Activated naive CD8-positive, alpha-beta T cell treated with anti-CD3 and anti-CD28 coated beads, Interleukin-2, amount 10 ng/mL, durations not matched to agents 7 days and 5 days (primary cell): Measurements from ENCODE around the gene PAH. TPM values are rescaled to one million over a fixed set of nuclear protein-coding genes. Genes with fewer than 3 reads are reported as not detected.
A peak's percentile ranks its signal among the peaks of the same experiment; 100 is the strongest.

Experiments
- ATAC-seq: fragments of 150-1000 bp; cut with Tn5 transposase; one replicate; pipeline ENCODE4 v1.10.0; 2021; ENCODE audit warnings: low read depth, moderate library complexity
- POLR2A ChIA-PET: fragments of 350-600 bp; sonication (Branson Sonifier 250); formaldehyde crosslinking; loops from one replicate; lab custom pipeline; 2021; ENCODE audit warnings: antibody characterized with exemption; lab: Charles Lee
- DNase-seq: peaks from one replicate; pipeline ENCODE4 v3.0.0; 2021
- H3K27ac Mint-ChIP-seq: one replicate; pipeline ENCODE4 v1.8.0; 2022; ENCODE audit warnings: mild to moderate bottlenecking, mixed read lengths
- H3K27me3 Mint-ChIP-seq: one replicate; pipeline ENCODE4 v1.8.0; 2022; ENCODE audit warnings: mild to moderate bottlenecking, moderate library complexity, mixed read lengths
- H3K36me3 Mint-ChIP-seq: one replicate; pipeline ENCODE4 v1.8.0; 2021; ENCODE audit warnings: mild to moderate bottlenecking, mixed read lengths
- H3K4me1 Mint-ChIP-seq: one replicate; pipeline ENCODE4 v1.8.0; 2021; ENCODE audit warnings: mixed read lengths
- H3K4me3 Mint-ChIP-seq: one replicate; pipeline ENCODE4 v1.8.0; 2022; ENCODE audit warnings: mild to moderate bottlenecking, moderate library complexity, mixed read lengths
- H3K9me3 Mint-ChIP-seq: one replicate; pipeline ENCODE4 v1.8.0; 2021; ENCODE audit warnings: mixed read lengths
- total RNA-seq, 2 experiments: library from RNA; stranded (reverse); gene quantifications; one replicate each; pipeline ENCODE4 v1.2.3, GENCODE V29; 2021

The PAH gene
- total RNA-seq, 2 experiments from 2014 or later = not detected

DNA sequence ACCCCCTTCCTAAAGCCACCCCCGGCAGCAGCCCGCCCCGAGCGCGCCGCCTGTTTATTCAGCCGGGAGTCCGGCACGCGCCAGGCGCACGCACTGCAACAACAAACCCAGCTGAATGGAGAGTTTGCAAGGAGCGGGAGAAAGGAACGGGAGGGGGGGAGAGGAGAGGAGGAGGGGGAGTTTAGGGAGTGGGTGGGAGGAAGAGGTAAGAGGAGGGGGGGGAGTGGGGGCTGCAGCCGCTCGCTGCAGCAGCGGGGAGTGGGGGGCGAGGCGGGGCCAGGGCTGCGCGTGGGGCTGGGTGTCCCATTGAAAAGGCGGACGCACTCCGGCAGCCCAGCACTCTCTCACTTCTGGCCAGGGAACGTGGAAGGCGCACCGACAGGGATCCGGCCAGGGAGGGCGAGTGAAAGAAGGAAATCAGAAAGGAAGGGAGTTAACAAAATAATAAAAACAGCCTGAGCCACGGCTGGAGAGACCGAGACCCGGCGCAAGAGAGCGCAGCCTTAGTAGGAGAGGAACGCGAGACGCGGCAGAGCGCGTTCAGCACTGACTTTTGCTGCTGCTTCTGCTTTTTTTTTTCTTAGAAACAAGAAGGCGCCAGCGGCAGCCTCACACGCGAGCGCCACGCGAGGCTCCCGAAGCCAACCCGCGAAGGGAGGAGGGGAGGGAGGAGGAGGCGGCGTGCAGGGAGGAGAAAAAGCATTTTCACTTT is 40.5 kb upstream of the PAH start, which contains the start of gene ASCL1:
Gene ASCL1, plus strand, starts transcription at position 336 of the 712 bp plus-strand sequence. CDS start 571 bp downstream, outside the sequence.
- H3K36me3 Mint-ChIP-seq = peaks cover 2% of the 10 kb centered on the region
- H3K9me3 Mint-ChIP-seq = peaks cover 5% of the 10 kb centered on the region
- POLR2A ChIA-PET = no interaction called here

GRCh38 chr12:102956738-102957327 is 39.8 kb upstream of the PAH start:
- ATAC-seq = no peak
- DNase-seq = no peak
- H3K27ac Mint-ChIP-seq = no peak overlapping the region
- POLR2A ChIA-PET = no interaction called here
- peaks cover 2% of the 10 kb centered on the region for H3K36me3 Mint-ChIP-seq
- peaks cover 5% of the 10 kb centered on the region for H3K9me3 Mint-ChIP-seq
- peaks cover 21% of the 10 kb centered on the region for H3K4me1 Mint-ChIP-seq
- peaks cover 88% of the 10 kb centered on the region for H3K27me3 Mint-ChIP-seq
- peak overlapping the region; percentile 63 for H3K4me3 Mint-ChIP-seq

More for the DNA sequence above, 40.5 kb upstream of the PAH start, which contains the start of gene ASCL1:
- Mint-ChIP-seq H3K27ac (no peak within 1 kb of the TSS), H3K4me1 (peaks cover 21% of the 10 kb centered on the region), H3K27me3 (peaks cover 88% of the 10 kb centered on the region), H3K4me3 (peak within 1 kb of the TSS; percentile 76)
- ATAC-seq (no peak), DNase-seq (no peak)

- H3K4me1 Mint-ChIP-seq = peaks cover 23% of the 10 kb centered on the region
- H3K9me3 Mint-ChIP-seq = peaks cover 5% of the 10 kb centered on the region
- H3K27me3 Mint-ChIP-seq = peaks cover 87% of the 10 kb centered on the region
- no peak for ATAC-seq
- peak overlapping the region; percentile 28 for H3K4me3 Mint-ChIP-seq
- POLR2A ChIA-PET = no interaction called here
- peaks cover 3% of the 10 kb centered on the region for H3K36me3 Mint-ChIP-seq
- H3K27ac Mint-ChIP-seq = no peak overlapping the region
- DNase-seq = no peak
Measured at GRCh38 chr12:102955926-102956737, 39.1 kb upstream of the PAH start.

GRCh38 chr12:102954134-102954533 is 37.1 kb upstream of the PAH start:
- H3K4me3 Mint-ChIP-seq = no peak overlapping the region
- peaks cover 3% of the 10 kb centered on the region for H3K36me3 Mint-ChIP-seq
- DNase-seq = no peak
- H3K27me3 Mint-ChIP-seq = peaks cover 87% of the 10 kb centered on the region
- H3K9me3 Mint-ChIP-seq = peaks cover 3% of the 10 kb centered on the region
- H3K27ac Mint-ChIP-seq = no peak overlapping the region
- peaks cover 24% of the 10 kb centered on the region for H3K4me1 Mint-ChIP-seq
- POLR2A ChIA-PET = no interaction called here
- peak; percentile 65 for ATAC-seq

DNA sequence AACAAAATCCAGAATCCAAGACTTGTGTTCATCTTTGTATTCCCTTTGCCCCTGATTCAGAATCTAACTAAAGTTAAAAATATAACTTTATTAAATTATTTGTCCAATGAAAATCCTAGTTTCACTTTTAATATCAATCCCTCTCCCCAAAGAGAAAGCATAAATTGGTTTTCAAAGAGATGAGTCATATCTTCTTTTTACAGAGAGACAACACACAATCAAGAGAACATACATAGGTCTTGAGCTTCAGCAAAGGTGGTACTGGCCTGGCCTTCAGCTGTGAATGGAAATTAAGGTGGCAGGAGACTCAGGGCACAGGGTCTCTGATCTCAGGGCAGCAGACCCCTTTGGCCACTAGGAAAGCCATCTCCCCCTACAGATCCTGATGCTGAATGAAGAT is 36.2 kb upstream of the PAH start:
- H3K27me3 Mint-ChIP-seq = peaks cover 84% of the 10 kb centered on the region
- POLR2A ChIA-PET = no interaction called here

GRCh38 chr12:102951841-102952240 is 34.8 kb upstream of the PAH start:
- POLR2A ChIA-PET = no interaction called here
- Mint-ChIP-seq H3K4me1 (peaks cover 13% of the 10 kb centered on the region), H3K27ac (no peak overlapping the region), H3K36me3 (peaks cover 3% of the 10 kb centered on the region), H3K9me3 (peaks cover 3% of the 10 kb centered on the region), H3K27me3 (peaks cover 78% of the 10 kb centered on the region), H3K4me3 (no peak overlapping the region)
- DNase-seq (no peak), ATAC-seq (no peak)

More for the DNA sequence above, 36.2 kb upstream of the PAH start:
- DNase-seq = no peak
- H3K9me3 Mint-ChIP-seq = peaks cover 3% of the 10 kb centered on the region
- H3K4me1 Mint-ChIP-seq = peaks cover 19% of the 10 kb centered on the region
- ATAC-seq = no peak
- H3K4me3 Mint-ChIP-seq = no peak overlapping the region
- H3K36me3 Mint-ChIP-seq = peaks cover 3% of the 10 kb centered on the region
- no peak overlapping the region for H3K27ac Mint-ChIP-seq

GRCh38 chr12:102950950-102951619 is 34.0 kb upstream of the PAH start:
- DNase-seq (no peak), ATAC-seq (no peak)
- Mint-ChIP-seq H3K4me3 (peak overlapping the region; percentile 49), H3K36me3 (peaks cover 3% of the 10 kb centered on the region), H3K27ac (no peak overlapping the region), H3K27me3 (peaks cover 74% of the 10 kb centered on the region), H3K9me3 (peaks cover 3% of the 10 kb centered on the region), H3K4me1 (peaks cover 13% of the 10 kb centered on the region)
- POLR2A ChIA-PET = no interaction called here

GRCh38 chr12:102950107-102950949 is 33.3 kb upstream of the PAH start:
- Mint-ChIP-seq H3K27me3 (peaks cover 66% of the 10 kb centered on the region), H3K4me3 (peak overlapping the region; percentile 49), H3K4me1 (peaks cover 13% of the 10 kb centered on the region), H3K27ac (no peak overlapping the region), H3K9me3 (peaks cover 3% of the 10 kb centered on the region), H3K36me3 (peaks cover 3% of the 10 kb centered on the region)
- DNase-seq (no peak), ATAC-seq (no peak)
- POLR2A ChIA-PET = no interaction called here

DNA sequence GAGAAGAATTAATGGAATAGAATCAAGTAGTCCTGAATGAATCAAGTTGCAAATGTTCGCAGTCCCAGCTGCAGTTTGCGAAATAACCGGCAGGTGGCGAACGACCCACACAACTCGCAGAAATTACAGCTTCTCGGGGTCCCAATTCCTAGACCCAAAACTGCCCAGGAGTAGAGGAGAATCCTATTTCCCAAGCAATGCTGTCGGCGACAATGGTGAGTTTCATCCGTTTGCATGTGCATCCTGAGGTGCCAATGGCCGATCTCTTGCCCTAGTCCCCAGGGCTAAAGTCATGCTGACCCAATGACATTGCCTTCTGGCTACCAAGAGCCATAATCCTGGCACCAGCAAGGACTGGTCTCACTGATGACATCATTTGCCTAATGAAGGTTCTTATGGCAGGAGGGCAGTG is 31.9 kb upstream of the PAH start:
- Mint-ChIP-seq H3K27ac (no peak overlapping the region), H3K4me3 (no peak overlapping the region), H3K4me1 (peaks cover 7% of the 10 kb centered on the region), H3K36me3 (peaks cover 3% of the 10 kb centered on the region), H3K9me3 (no peaks in the 10 kb centered on the region), H3K27me3 (peaks cover 53% of the 10 kb centered on the region)
- DNase-seq (peak; percentile 68), ATAC-seq (no peak)
- POLR2A ChIA-PET = no interaction called here

- no peak overlapping the region for H3K27ac Mint-ChIP-seq
- DNase-seq (no peak), ATAC-seq (no peak)
- POLR2A ChIA-PET = no interaction called here
- H3K36me3 Mint-ChIP-seq = peaks cover 2% of the 10 kb centered on the region
- H3K4me3 Mint-ChIP-seq = no peak overlapping the region
- H3K4me1 Mint-ChIP-seq = peaks cover 3% of the 10 kb centered on the region
- H3K27me3 Mint-ChIP-seq = peaks cover 39% of the 10 kb centered on the region
- H3K9me3 Mint-ChIP-seq = no peaks in the 10 kb centered on the region
Measured at GRCh38 chr12:102946042-102946441, 29.0 kb upstream of the PAH start.

DNA sequence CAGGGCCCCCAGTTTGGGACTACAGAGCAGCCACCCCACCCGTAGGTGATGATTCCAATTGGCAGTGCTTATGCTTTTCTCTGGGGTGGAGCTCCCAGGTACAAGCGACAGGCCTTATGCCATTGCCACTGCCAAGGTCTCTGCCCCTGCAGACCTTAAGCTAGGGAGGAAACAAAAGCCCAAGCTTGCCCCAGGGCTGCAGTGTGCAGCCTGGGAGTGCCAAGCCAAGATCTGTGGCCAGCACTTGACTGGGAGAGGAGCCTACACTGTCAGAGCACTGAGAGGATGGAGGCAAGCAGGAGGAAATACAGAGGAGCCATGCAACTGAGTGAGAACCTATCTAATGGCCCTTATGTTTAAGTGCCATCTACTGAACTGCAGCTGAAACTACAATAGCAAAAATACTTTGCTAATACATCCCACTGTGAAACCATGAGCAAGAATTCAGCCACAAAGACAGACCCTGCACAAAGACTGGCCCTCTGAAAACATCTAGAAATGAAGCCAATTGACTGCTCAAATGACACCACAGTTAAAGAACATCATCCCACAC is 22.7 kb upstream of the PAH start:
- POLR2A ChIA-PET = no interaction called here
- no peak overlapping the region for H3K27ac Mint-ChIP-seq
- H3K36me3 Mint-ChIP-seq = no peaks in the 10 kb centered on the region
- H3K4me1 Mint-ChIP-seq = no peaks in the 10 kb centered on the region
- ATAC-seq (no peak), DNase-seq (no peak)
- H3K9me3 Mint-ChIP-seq = no peaks in the 10 kb centered on the region
- no peak overlapping the region for H3K4me3 Mint-ChIP-seq
- H3K27me3 Mint-ChIP-seq = peaks cover 12% of the 10 kb centered on the region

DNA sequence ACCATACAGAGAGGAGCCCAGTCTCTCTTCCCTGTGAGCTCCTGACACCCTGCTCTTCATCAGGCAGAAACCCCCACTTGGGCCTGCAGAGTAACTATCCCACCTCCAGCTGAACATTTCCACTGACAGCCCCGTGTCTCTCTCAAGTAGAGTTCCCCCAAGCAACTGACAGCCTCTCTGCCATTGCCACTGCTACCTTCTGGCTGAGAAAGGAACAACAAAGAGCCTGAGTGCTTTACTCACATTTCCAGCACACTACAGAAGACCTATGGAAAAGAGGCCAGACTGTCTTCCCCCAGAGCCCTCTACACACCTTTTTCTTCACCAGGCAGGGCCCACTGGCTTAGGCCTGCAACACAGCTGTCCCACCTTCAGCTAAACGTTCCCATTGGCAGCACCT is 22.0 kb upstream of the PAH start:
- H3K9me3 Mint-ChIP-seq = no peaks in the 10 kb centered on the region
- H3K27me3 Mint-ChIP-seq = peaks cover 12% of the 10 kb centered on the region
- POLR2A ChIA-PET = no interaction called here
- no peaks in the 10 kb centered on the region for H3K4me1 Mint-ChIP-seq
- H3K27ac Mint-ChIP-seq = no peak overlapping the region
- DNase-seq (no peak), ATAC-seq (no peak)
- no peak overlapping the region for H3K4me3 Mint-ChIP-seq
- no peaks in the 10 kb centered on the region for H3K36me3 Mint-ChIP-seq
